ENCODE measurements around the gene STX10.

The STX10 gene

GRCh38 chr19:13130886-13131490 is 19.2 kb downstream of the STX10 start:
- Histone ChIP-seq H3K9me2 (replicated peaks; ENCODE audit: control insufficient read depth, low read length) (no peaks in the 10 kb centered on the region), H3K4me1 (ENCODE audit: control insufficient read depth, low read length) (no peaks in the 10 kb centered on the region), H3K36me3 (ENCODE audit: control insufficient read depth, low read length) (peaks cover 38% of the 10 kb centered on the region), H3K4me3 (ENCODE audit: low read length) (no peak overlapping the region), H3K27me3 (ENCODE audit: control insufficient read depth, low read length) (no peaks in the 10 kb centered on the region), H3K9me3 (ENCODE audit: control insufficient read depth, insufficient read depth, low read length) (no peaks in the 10 kb centered on the region), H3K27ac (ENCODE audit: low read depth, low read length) (no peak overlapping the region), H4K20me1 (ENCODE audit: control insufficient read depth, insufficient read depth, low read depth, low read length) (peaks cover 11% of the 10 kb centered on the region), H3K4me2 (ENCODE audit: low read length) (no peak overlapping the region), H3K79me2 (ENCODE audit: control insufficient read depth, low read length) (peaks cover 87% of the 10 kb centered on the region), H3F3A (ENCODE audit: control insufficient read depth, insufficient read depth) (no peaks in the 10 kb centered on the region)
- no peak for TF ChIP-seq EZH2phosphoT487 (IDR thresholded peaks at IDR 0.05; ENCODE audit: borderline replicate concordance, low read length)
- TF ChIP-seq, protein P1, sequence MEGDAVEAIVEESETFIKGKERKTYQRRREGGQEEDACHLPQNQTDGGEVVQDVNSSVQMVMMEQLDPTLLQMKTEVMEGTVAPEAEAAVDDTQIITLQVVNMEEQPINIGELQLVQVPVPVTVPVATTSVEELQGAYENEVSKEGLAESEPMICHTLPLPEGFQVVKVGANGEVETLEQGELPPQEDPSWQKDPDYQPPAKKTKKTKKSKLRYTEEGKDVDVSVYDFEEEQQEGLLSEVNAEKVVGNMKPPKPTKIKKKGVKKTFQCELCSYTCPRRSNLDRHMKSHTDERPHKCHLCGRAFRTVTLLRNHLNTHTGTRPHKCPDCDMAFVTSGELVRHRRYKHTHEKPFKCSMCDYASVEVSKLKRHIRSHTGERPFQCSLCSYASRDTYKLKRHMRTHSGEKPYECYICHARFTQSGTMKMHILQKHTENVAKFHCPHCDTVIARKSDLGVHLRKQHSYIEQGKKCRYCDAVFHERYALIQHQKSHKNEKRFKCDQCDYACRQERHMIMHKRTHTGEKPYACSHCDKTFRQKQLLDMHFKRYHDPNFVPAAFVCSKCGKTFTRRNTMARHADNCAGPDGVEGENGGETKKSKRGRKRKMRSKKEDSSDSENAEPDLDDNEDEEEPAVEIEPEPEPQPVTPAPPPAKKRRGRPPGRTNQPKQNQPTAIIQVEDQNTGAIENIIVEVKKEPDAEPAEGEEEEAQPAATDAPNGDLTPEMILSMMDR (IDR thresholded peaks at IDR 0.05; ENCODE audit: low read depth, low read length, poor library complexity, severe bottlenecking): no peak

- TF ChIP-seq, protein P1 (IDR thresholded peaks at IDR 0.05; ENCODE audit: low read depth, low read length, poor library complexity, severe bottlenecking): no peak
- no peak for TF ChIP-seq EZH2phosphoT487 (IDR thresholded peaks at IDR 0.05; ENCODE audit: borderline replicate concordance, low read length)
- H3K9me2 ChIP-seq (replicated peaks; ENCODE audit: control insufficient read depth, low read length): no peaks in the 10 kb centered on the region
- no peaks in the 10 kb centered on the region for H3K27me3 ChIP-seq (ENCODE audit: control insufficient read depth, low read length)
- H3K4me3 ChIP-seq (ENCODE audit: low read length): no peak overlapping the region
- H3K4me1 ChIP-seq (ENCODE audit: control insufficient read depth, low read length): no peaks in the 10 kb centered on the region
- H4K20me1 ChIP-seq (ENCODE audit: control insufficient read depth, insufficient read depth, low read depth, low read length): peaks cover 11% of the 10 kb centered on the region
- H3K79me2 ChIP-seq (ENCODE audit: control insufficient read depth, low read length): peaks cover 95% of the 10 kb centered on the region
- no peak overlapping the region for H3K4me2 ChIP-seq (ENCODE audit: low read length)
- no peaks in the 10 kb centered on the region for H3F3A ChIP-seq (ENCODE audit: control insufficient read depth, insufficient read depth)
- no peaks in the 10 kb centered on the region for H3K9me3 ChIP-seq (ENCODE audit: control insufficient read depth, insufficient read depth, low read length)
- H3K27ac ChIP-seq (ENCODE audit: low read depth, low read length): no peak overlapping the region
- peaks cover 27% of the 10 kb centered on the region for H3K36me3 ChIP-seq (ENCODE audit: control insufficient read depth, low read length)
Measured at GRCh38 chr19:13129384-13129783, 20.8 kb downstream of the STX10 start.

- Histone ChIP-seq H3F3A (ENCODE audit: control insufficient read depth, insufficient read depth) (no peaks in the 10 kb centered on the region), H3K27me3 (ENCODE audit: control insufficient read depth, low read length) (no peaks in the 10 kb centered on the region), H4K20me1 (ENCODE audit: control insufficient read depth, insufficient read depth, low read depth, low read length) (peaks cover 11% of the 10 kb centered on the region), H3K27ac (ENCODE audit: low read depth, low read length) (no peak overlapping the region), H3K9me2 (replicated peaks; ENCODE audit: control insufficient read depth, low read length) (no peaks in the 10 kb centered on the region), H3K4me2 (ENCODE audit: low read length) (no peak overlapping the region), H3K36me3 (ENCODE audit: control insufficient read depth, low read length) (peaks cover 26% of the 10 kb centered on the region), H3K9me3 (ENCODE audit: control insufficient read depth, insufficient read depth, low read length) (no peaks in the 10 kb centered on the region), H3K79me2 (ENCODE audit: control insufficient read depth, low read length) (peaks cover 95% of the 10 kb centered on the region), H3K4me1 (ENCODE audit: control insufficient read depth, low read length) (no peaks in the 10 kb centered on the region), H3K4me3 (ENCODE audit: low read length) (no peak overlapping the region)
- TF ChIP-seq, protein P1 (IDR thresholded peaks at IDR 0.05; ENCODE audit: low read depth, low read length, poor library complexity, severe bottlenecking): no peak
- no peak for TF ChIP-seq EZH2phosphoT487 (IDR thresholded peaks at IDR 0.05; ENCODE audit: borderline replicate concordance, low read length)
Measured at GRCh38 chr19:13128583-13128982, 21.6 kb downstream of the STX10 start.

All from DOHH2 (cell line).